NB4 (cell line): Measurements from ENCODE around the gene TPBGL.

Source experiments
- MYC ChIP-seq: IDR thresholded peaks from 2 replicates; pipeline ENCODE4 v1.6.1; 2011; ENCODE audit warnings: low read depth, low read length
- TF ChIP-seq, protein P1 (sequence below): IDR thresholded peaks from one replicate; pipeline ENCODE4 v1.5.1; 2012; ENCODE audit warnings: low read depth, low read length

DNA sequence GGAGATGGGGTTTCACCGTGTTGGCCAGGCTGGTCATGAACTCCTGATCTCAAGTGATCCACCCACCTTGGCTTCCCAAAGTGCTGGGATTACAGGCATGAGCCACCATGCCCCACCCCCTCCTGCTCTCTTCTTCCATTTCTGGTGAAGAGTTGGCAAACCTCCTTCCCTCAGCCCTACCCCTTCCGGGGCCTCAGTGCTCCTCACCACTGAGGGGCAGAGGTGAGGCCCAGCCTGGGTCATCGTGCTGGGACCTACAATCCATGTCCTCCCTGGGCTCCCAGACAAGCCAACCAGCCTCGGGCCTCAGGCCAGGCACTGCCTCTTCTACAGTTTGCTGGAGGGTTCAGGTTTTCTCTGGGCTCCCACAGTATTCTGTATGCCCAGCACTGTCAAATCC is 14.8 kb upstream of the TPBGL start:
- TF ChIP-seq, protein P1, sequence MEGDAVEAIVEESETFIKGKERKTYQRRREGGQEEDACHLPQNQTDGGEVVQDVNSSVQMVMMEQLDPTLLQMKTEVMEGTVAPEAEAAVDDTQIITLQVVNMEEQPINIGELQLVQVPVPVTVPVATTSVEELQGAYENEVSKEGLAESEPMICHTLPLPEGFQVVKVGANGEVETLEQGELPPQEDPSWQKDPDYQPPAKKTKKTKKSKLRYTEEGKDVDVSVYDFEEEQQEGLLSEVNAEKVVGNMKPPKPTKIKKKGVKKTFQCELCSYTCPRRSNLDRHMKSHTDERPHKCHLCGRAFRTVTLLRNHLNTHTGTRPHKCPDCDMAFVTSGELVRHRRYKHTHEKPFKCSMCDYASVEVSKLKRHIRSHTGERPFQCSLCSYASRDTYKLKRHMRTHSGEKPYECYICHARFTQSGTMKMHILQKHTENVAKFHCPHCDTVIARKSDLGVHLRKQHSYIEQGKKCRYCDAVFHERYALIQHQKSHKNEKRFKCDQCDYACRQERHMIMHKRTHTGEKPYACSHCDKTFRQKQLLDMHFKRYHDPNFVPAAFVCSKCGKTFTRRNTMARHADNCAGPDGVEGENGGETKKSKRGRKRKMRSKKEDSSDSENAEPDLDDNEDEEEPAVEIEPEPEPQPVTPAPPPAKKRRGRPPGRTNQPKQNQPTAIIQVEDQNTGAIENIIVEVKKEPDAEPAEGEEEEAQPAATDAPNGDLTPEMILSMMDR, result no peak
- TF ChIP-seq MYC, result no peak
